Uterus (tissue), 4 donors: ENCODE results near the gene FYN. TPM values are rescaled to one million over a fixed set of nuclear protein-coding genes. Genes with fewer than 3 reads are reported as not detected.

Source experiments
- DNase-seq, 2 donors: peaks; one replicate each; pipeline ENCODE4 v3.0.0-alpha.2; 2019 to 2020
- H3K27ac ChIP-seq, 2 donors: fragments of 200-600 bp; sonication (generic); 1 replicate in 1 of 2; 2 replicates in 1 of 2; pipeline ENCODE4 v1.5.1; 2016 to 2018
- H3K27me3 ChIP-seq, 2 donors: fragments of 200-600 bp; sonication (generic); one replicate each; pipeline ENCODE4 v1.5.1; 2018 to 2019; ENCODE audit warnings: control low read depth in 1 of 2
- H3K36me3 ChIP-seq, 2 donors: fragments of 200-600 bp; sonication (generic); one replicate each; pipeline ENCODE4 v1.5.1; 2019; ENCODE audit warnings: control low read depth in 1 of 2
- H3K4me1 ChIP-seq, 2 donors: fragments of 200-600 bp; sonication (generic); one replicate each; pipeline ENCODE4 v1.5.1; 2018 to 2019; ENCODE audit warnings: control low read depth in 1 of 2
- H3K4me3 ChIP-seq, 2 donors: fragments of 200-600 bp; sonication (generic); 1 replicate in 1 of 2; 2 replicates in 1 of 2; pipeline ENCODE4 v1.5.1; 2018 to 2019; ENCODE audit warnings: mild to moderate bottlenecking in 1 of 2
- H3K9me3 ChIP-seq, 2 donors: fragments of 200-600 bp; sonication (generic); one replicate each; pipeline ENCODE4 v1.5.1; 2019; ENCODE audit warnings: control low read depth in 1 of 2
- POLR2A ChIP-seq, 2 donors: fragments of 450-650 bp; IDR thresholded peaks; one replicate each; pipeline ENCODE4 v1.6.1; 2016; ENCODE audit warnings: antibody characterized with exemption in 2 of 2, mild to moderate bottlenecking in 1 of 2, moderate library complexity in 1 of 2
- intact Hi-C: fragments of 100-400 bp; cut with DNase I; formaldehyde crosslinking; loops from one replicate; pipeline ENCODE4 v1.15.1; 2023; ENCODE audit warnings: low total_unique reads
- total RNA-seq, 4 donors: library from RNA; depleted of rRNA in 3 of 4; stranded (reverse); fragments of >200 nt in 3 of 4; gene quantifications; one replicate each; pipeline versions ENCODE4 v1.1.0 to v1.2.4, GENCODE V29; 2014 to 2023
- TF ChIP-seq, protein P1 (sequence below), 4 experiments: fragments of 200-600 bp in 2 of 4; fragments of 450-650 bp in 2 of 4; sonication (generic) in 2 of 4; IDR thresholded peaks; one replicate each; pipeline ENCODE4 v1.5.1; 2016 to 2019; ENCODE audit warnings: antibody characterized with exemption in 4 of 4, mild to moderate bottlenecking in 2 of 4, moderate library complexity in 1 of 4
- donor health status: DM: yes; HTN: yes; CAD: no.

FYN gene
- total RNA-seq, 4 donors from 2014 or later = 50.7 to 208 (median 135) TPM

DNA sequence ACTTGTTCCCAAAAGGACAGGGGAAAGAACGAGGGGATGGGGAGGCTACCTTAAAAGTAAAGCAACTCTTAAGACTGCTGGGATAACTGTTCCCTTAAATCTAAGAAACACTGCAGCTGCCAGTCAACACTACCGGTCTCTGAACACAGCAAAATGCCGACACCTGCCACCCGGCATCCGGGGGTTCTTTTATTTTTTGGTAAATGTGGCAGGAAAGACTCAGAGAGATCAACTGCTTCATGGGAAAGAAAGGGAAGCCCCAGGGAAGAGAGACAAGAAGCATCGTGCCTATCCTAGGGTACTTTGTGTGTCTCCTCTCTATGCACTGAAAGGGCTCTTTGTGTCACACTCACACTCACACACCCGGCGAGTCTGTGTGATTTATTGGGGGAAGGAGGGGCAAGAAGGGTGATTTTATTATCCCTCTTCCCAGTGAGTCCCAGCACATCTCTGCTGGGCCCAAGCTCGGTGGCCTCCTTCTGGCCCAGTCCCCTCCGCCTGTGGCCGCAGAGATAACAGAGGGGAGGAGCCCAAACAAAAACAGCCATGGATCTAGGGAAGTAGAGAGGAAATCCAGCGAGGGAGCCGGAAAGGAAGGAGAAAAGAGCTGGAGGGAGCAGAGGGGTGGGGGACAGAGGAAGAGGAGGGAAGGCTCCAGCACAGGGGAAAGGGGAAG is 1.4 kb downstream of the FYN start:
- peak overlapping the region; percentile 89 to 95 for H3K27ac ChIP-seq
- H3K4me1 ChIP-seq = peaks cover 0 to 9% of the 10 kb centered on the region in 2 donors
- TF ChIP-seq POLR2A (IDR thresholded peaks at IDR 0.05) = peak in 1 of 2 donors; percentile 7
- TF ChIP-seq, protein P1, sequence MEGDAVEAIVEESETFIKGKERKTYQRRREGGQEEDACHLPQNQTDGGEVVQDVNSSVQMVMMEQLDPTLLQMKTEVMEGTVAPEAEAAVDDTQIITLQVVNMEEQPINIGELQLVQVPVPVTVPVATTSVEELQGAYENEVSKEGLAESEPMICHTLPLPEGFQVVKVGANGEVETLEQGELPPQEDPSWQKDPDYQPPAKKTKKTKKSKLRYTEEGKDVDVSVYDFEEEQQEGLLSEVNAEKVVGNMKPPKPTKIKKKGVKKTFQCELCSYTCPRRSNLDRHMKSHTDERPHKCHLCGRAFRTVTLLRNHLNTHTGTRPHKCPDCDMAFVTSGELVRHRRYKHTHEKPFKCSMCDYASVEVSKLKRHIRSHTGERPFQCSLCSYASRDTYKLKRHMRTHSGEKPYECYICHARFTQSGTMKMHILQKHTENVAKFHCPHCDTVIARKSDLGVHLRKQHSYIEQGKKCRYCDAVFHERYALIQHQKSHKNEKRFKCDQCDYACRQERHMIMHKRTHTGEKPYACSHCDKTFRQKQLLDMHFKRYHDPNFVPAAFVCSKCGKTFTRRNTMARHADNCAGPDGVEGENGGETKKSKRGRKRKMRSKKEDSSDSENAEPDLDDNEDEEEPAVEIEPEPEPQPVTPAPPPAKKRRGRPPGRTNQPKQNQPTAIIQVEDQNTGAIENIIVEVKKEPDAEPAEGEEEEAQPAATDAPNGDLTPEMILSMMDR (IDR thresholded peaks at IDR 0.05) = no peak
- H3K4me3 ChIP-seq = peak overlapping the region; percentile 79 to 90
- no peaks in the 10 kb centered on the region for H3K27me3 ChIP-seq
- intact Hi-C loops = loop anchor here (10.0 kb wide), 1 partner anchor 157 kb away; no protein-coding TSS in a partner anchor
- DNase-seq = peak; percentile 37
- H3K36me3 ChIP-seq = no peaks in the 10 kb centered on the region
- H3K9me3 ChIP-seq = no peaks in the 10 kb centered on the region

DNA sequence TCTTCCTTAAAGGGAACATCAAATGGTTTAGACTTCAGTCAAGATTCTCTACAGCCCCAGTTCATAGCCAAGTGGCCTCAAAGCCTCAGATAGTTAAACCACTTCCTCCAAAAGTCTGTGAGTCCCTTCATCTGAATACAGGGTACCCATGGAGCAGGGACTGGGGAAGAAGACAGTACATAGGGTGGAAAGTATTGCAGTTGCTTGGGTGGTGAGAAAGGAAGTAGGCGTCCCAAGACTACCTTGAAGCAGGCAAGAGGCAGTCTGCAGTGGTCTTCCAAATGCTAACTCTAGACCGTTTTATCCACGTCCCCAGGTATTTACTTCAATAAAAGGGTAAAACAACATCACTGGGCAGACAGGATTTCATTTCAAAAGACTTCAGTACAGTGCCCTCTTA is 2.0 kb downstream of the FYN start:
- peak overlapping the region; percentile 89 to 95 for H3K27ac ChIP-seq
- intact Hi-C loops = loop anchor here (10.0 kb wide), 1 partner anchor 156 kb away; no protein-coding TSS in a partner anchor

DNA sequence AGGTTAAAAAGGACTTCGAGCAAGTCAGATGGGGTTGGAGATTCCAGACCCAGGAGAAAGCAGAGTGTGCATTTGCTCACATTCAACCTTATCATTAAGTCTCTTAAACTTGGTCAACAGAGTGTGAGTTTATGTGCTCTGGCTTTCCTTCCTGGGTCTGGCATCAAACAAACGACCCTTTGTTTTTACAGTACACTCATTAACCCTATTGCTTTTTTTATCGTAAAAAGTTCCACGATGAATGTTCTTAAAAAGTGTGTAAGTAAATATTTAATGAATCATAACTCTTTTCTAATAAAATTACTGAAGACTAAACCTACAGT is 2.5 kb downstream of the FYN start:
- Histone ChIP-seq H3K27me3 (no peaks in the 10 kb centered on the region), H3K36me3 (no peaks in the 10 kb centered on the region), H3K27ac (peak overlapping the region; percentile 89 to 95), H3K4me3 (no peak overlapping the region), H3K4me1 (peaks cover 0 to 10% of the 10 kb centered on the region in 2 donors), H3K9me3 (no peaks in the 10 kb centered on the region)
- TF ChIP-seq, protein P1 (IDR thresholded peaks at IDR 0.05) = no peak
- no peak for TF ChIP-seq POLR2A (IDR thresholded peaks at IDR 0.05)
- intact Hi-C loops = loop anchor here (10.0 kb wide), 1 partner anchor 156 kb away; no protein-coding TSS in a partner anchor
- no peak for DNase-seq

More for the DNA sequence above, 2.0 kb downstream of the FYN start:
- H3K9me3 ChIP-seq = no peaks in the 10 kb centered on the region
- H3K36me3 ChIP-seq = no peaks in the 10 kb centered on the region
- DNase-seq = no peak
- TF ChIP-seq POLR2A (IDR thresholded peaks at IDR 0.05) = no peak
- TF ChIP-seq, protein P1 (IDR thresholded peaks at IDR 0.05) = no peak
- peaks cover 0 to 9% of the 10 kb centered on the region in 2 donors for H3K4me1 ChIP-seq
- no peaks in the 10 kb centered on the region for H3K27me3 ChIP-seq
- peak overlapping the region; percentile 79 to 90 for H3K4me3 ChIP-seq

DNA sequence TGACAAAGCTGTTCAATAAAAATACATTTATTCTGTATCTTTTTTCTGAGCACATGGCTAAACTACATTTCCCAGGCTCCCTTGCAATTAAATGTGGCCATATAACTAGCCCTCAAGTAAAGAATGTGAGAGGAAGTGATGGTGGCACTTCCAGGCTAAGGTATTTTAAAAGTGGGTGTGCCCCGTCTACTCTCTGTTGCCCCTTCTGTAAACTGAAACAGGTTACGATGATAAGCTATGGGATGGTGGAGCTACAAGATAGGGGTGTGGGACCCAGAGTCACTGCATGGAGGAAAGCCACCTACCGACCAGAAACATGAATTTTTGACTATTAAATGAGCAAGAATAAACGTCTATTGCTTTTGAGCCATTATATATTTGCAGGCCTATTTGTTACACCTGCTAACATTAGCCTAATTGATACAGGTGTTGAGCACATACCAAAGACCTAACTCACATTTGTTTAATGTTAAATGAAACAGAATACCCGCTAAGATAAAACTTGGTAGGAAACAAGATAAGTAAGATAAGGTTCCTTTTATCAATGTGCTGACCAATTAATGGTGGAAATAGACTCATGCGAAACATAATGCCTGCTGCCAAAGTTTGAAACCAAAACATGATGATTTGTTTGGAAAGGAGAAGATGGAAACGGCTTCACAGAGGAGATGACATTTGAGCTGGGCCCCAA is 3.1 kb downstream of the FYN start:
- Histone ChIP-seq H3K36me3 (no peaks in the 10 kb centered on the region), H3K27ac (peak overlapping the region in 1 of 2 donors; percentile 89), H3K9me3 (no peaks in the 10 kb centered on the region), H3K27me3 (no peaks in the 10 kb centered on the region), H3K4me3 (no peak overlapping the region), H3K4me1 (peaks cover 0 to 12% of the 10 kb centered on the region in 2 donors)
- TF ChIP-seq, protein P1 (IDR thresholded peaks at IDR 0.05) = no peak
- TF ChIP-seq POLR2A (IDR thresholded peaks at IDR 0.05) = no peak
- no peak for DNase-seq
- intact Hi-C loops = loop anchor here (10.0 kb wide), 1 partner anchor 155 kb away; no protein-coding TSS in a partner anchor

DNA sequence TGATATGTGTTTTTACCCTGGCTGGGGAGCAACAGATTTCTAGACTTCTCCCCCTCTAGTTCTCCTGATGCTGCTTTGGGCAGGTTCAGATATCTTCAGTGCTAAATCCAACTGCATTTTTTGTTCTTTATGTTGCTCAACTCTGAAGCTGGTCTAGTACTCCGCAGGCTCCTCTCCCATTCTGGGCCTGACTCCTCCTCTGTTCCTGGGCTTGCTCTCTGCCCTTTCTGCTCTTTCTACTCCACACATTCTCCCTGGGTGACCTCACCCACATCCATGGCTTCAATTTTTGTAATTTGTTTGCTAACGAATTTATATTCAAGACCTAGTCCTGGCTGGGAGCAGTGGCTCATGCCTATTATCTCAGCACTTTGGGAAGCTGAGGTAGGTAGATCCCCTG is 6.4 kb downstream of the FYN start:
- DNase-seq = no peak
- no peaks in the 10 kb centered on the region for H3K9me3 ChIP-seq
- TF ChIP-seq, protein P1 (IDR thresholded peaks at IDR 0.05) = no peak
- TF ChIP-seq POLR2A (IDR thresholded peaks at IDR 0.05) = no peak
- H3K27me3 ChIP-seq = no peaks in the 10 kb centered on the region
- H3K27ac ChIP-seq = no peak overlapping the region
- no peak overlapping the region for H3K4me3 ChIP-seq
- peaks cover 0 to 12% of the 10 kb centered on the region in 2 donors for H3K4me1 ChIP-seq
- intact Hi-C loops = no loop called here
- H3K36me3 ChIP-seq = no peaks in the 10 kb centered on the region
